Measurements from ENCODE around the gene SLC29A1.

GRCh38 chr6:44262467-44263353 lies 39.3 kb downstream of the SLC29A1 start:
- TF ChIP-seq EZH2 (IDR thresholded peaks at IDR 0.05; ENCODE audit: low read depth) = no peak
- TF ChIP-seq, protein P1, sequence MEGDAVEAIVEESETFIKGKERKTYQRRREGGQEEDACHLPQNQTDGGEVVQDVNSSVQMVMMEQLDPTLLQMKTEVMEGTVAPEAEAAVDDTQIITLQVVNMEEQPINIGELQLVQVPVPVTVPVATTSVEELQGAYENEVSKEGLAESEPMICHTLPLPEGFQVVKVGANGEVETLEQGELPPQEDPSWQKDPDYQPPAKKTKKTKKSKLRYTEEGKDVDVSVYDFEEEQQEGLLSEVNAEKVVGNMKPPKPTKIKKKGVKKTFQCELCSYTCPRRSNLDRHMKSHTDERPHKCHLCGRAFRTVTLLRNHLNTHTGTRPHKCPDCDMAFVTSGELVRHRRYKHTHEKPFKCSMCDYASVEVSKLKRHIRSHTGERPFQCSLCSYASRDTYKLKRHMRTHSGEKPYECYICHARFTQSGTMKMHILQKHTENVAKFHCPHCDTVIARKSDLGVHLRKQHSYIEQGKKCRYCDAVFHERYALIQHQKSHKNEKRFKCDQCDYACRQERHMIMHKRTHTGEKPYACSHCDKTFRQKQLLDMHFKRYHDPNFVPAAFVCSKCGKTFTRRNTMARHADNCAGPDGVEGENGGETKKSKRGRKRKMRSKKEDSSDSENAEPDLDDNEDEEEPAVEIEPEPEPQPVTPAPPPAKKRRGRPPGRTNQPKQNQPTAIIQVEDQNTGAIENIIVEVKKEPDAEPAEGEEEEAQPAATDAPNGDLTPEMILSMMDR (conservative IDR thresholded peaks at IDR 0.05) = no peak

All from PC-9 (cell line).